Thoracic aorta (tissue), 2 donors: ENCODE measurements around the gene P2RX5. TPM values are rescaled to one million over a fixed set of nuclear protein-coding genes. Genes with fewer than 3 reads are reported as not detected.
A peak's percentile ranks its signal among the peaks of the same experiment; 100 is the strongest.

Experiments used
- ATAC-seq: fragments of 150-250 bp; one replicate; pipeline ENCODE4 v1.8.0; 2017; ENCODE audit warnings: low read depth; ENCODE audit not compliant: insufficient number of reproducible peaks, low FRiP score
- DNase-seq: peaks from one replicate; pipeline ENCODE4 v3.0.0-alpha.2; 2020; ENCODE audit warnings: low spot score
- H3K27ac ChIP-seq, 2 donors: fragments of 200-600 bp; sonication (generic); 1 replicate in 1 of 2; 2 replicates in 1 of 2; pipeline ENCODE4 v1.5.1; 2016; ENCODE audit warnings: mild to moderate bottlenecking in 2 of 2, moderate library complexity in 2 of 2
- H3K27me3 ChIP-seq: fragments of 200-600 bp; sonication (generic); replicated peaks from 2 replicates; pipeline ENCODE4 v1.6.0; 2016; ENCODE audit warnings: mild to moderate bottlenecking; ENCODE audit not compliant: insufficient read depth
- H3K36me3 ChIP-seq: fragments of 200-600 bp; sonication (generic); one replicate; pipeline ENCODE4 v1.5.1; 2016
- H3K4me1 ChIP-seq, 2 donors: fragments of 200-600 bp; sonication (generic); 1 replicate in 1 of 2; 2 replicates in 1 of 2; pipeline versions ENCODE4 v1.5.1 to v1.6.0; 2016; ENCODE audit warnings: low read depth in 2 of 2, mild to moderate bottlenecking in 1 of 2; ENCODE audit not compliant: control insufficient read depth in 1 of 2
- H3K4me3 ChIP-seq: fragments of 200-600 bp; sonication (generic); 2 replicates; pipeline ENCODE4 v1.5.1; 2016; ENCODE audit warnings: mild to moderate bottlenecking
- H3K9me3 ChIP-seq: fragments of 200-600 bp; sonication (generic); 2 replicates; pipeline ENCODE4 v1.5.1; 2016
- total RNA-seq, 2 donors: library from RNA; depleted of rRNA; stranded (reverse); fragments of >200 nt; gene quantifications; one replicate each; pipeline versions ENCODE4 v1.1.0 to v1.2.3, GENCODE V29; 2016
- TF ChIP-seq, protein P1 (sequence below): fragments of 200-600 bp; sonication (generic); IDR thresholded peaks from one replicate; pipeline ENCODE4 v1.5.1; 2019; ENCODE audit warnings: antibody characterized with exemption

The P2RX5 gene
- total RNA-seq, 2 donors from 2014 or later = 2.3 TPM; not detected in 1

- H3K27me3 ChIP-seq = peaks cover 6% of the 10 kb centered on the region
- ATAC-seq = no peak
These were observed 4.0 kb upstream of the P2RX5 start for GRCh38 chr17:3699951-3700350.

DNA sequence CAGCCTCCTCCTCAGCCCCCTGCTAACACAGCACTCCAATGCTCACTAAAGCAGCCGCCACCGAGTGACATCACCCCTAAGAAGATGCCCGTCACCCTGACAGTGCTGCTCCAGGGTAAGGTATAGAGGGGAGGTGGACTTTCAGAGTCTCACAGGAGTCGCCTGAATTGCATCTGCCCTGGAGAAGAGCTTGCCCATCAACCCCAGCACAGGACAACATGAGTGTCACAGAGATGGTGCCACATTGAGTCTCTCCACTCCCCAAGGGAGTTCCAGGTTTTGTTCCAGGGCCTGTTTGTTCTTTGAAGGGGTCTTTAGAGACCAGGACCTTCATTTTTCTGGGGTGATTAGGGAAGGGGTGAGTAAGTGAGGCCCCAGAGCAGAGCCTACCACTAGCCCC, 2.2 kb upstream of the P2RX5 start:
- Histone ChIP-seq H3K4me1 (peaks cover 6 to 16% of the 10 kb centered on the region in 2 donors), H3K9me3 (peaks cover 3% of the 10 kb centered on the region), H3K4me3 (no peak overlapping the region), H3K36me3 (no peaks in the 10 kb centered on the region), H3K27me3 (peaks cover 12% of the 10 kb centered on the region), H3K27ac (no peak overlapping the region)
- ATAC-seq (no peak), DNase-seq (no peak)
- TF ChIP-seq, protein P1, sequence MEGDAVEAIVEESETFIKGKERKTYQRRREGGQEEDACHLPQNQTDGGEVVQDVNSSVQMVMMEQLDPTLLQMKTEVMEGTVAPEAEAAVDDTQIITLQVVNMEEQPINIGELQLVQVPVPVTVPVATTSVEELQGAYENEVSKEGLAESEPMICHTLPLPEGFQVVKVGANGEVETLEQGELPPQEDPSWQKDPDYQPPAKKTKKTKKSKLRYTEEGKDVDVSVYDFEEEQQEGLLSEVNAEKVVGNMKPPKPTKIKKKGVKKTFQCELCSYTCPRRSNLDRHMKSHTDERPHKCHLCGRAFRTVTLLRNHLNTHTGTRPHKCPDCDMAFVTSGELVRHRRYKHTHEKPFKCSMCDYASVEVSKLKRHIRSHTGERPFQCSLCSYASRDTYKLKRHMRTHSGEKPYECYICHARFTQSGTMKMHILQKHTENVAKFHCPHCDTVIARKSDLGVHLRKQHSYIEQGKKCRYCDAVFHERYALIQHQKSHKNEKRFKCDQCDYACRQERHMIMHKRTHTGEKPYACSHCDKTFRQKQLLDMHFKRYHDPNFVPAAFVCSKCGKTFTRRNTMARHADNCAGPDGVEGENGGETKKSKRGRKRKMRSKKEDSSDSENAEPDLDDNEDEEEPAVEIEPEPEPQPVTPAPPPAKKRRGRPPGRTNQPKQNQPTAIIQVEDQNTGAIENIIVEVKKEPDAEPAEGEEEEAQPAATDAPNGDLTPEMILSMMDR = no peak

More at GRCh38 chr17:3699951-3700350, 4.0 kb upstream of the P2RX5 start:
- no peak for DNase-seq
- Histone ChIP-seq H3K27ac (no peak overlapping the region), H3K9me3 (peaks cover 3% of the 10 kb centered on the region), H3K4me1 (peaks cover 6 to 12% of the 10 kb centered on the region in 2 donors), H3K4me3 (no peak overlapping the region), H3K36me3 (no peaks in the 10 kb centered on the region)
- TF ChIP-seq, protein P1 = no peak

- TF ChIP-seq, protein P1 = no peak
- ATAC-seq = no peak
- peaks cover 6 to 16% of the 10 kb centered on the region in 2 donors for H3K4me1 ChIP-seq
- H3K4me3 ChIP-seq = no peak overlapping the region
- peaks cover 12% of the 10 kb centered on the region for H3K27me3 ChIP-seq
- peaks cover 3% of the 10 kb centered on the region for H3K9me3 ChIP-seq
- no peak for DNase-seq
- no peak overlapping the region for H3K27ac ChIP-seq
- H3K36me3 ChIP-seq = no peaks in the 10 kb centered on the region
These were observed 1.1 kb upstream of the P2RX5 start for GRCh38 chr17:3697103-3697476.

- TF ChIP-seq, protein P1 = no peak
- DNase-seq (no peak), ATAC-seq (no peak)
- Histone ChIP-seq H3K27me3 (peaks cover 12% of the 10 kb centered on the region), H3K36me3 (no peaks in the 10 kb centered on the region), H3K4me1 (peaks cover 6 to 16% of the 10 kb centered on the region in 2 donors), H3K4me3 (peak overlapping the region; percentile 71), H3K9me3 (peaks cover 3% of the 10 kb centered on the region), H3K27ac (no peak overlapping the region)
These were observed 729 bp downstream of the P2RX5 start for GRCh38 chr17:3695129-3695722.

GRCh38 chr17:3693829-3694231, 2.1 kb downstream of the P2RX5 start:
- TF ChIP-seq, protein P1 = no peak
- Histone ChIP-seq H3K9me3 (peaks cover 3% of the 10 kb centered on the region), H3K36me3 (no peaks in the 10 kb centered on the region), H3K27ac (no peak overlapping the region), H3K4me3 (no peak overlapping the region), H3K27me3 (peaks cover 12% of the 10 kb centered on the region), H3K4me1 (peaks cover 6 to 16% of the 10 kb centered on the region in 2 donors)
- DNase-seq (no peak), ATAC-seq (no peak)
